Neutrophil (primary cell): Measurements from ENCODE around the gene VWA5B1.

Experiments
- H3K27ac ChIP-seq: fragments of 200-600 bp; sonication (generic); 2 replicates; pipeline ENCODE4 v1.5.1; 2016; ENCODE audit warnings: mild to moderate bottlenecking, moderate library complexity
- H3K27me3 ChIP-seq: fragments of 200-600 bp; sonication (generic); 2 replicates; pipeline ENCODE4 v1.6.0; 2016; ENCODE audit warnings: mild to moderate bottlenecking
- H3K36me3 ChIP-seq: fragments of 200-600 bp; sonication (generic); 2 replicates; pipeline ENCODE4 v1.5.1; 2017
- H3K4me1 ChIP-seq, 2 experiments: fragments of 200-600 bp in 1 of 2; sonication (generic) in 1 of 2; 1 replicate in 1 of 2; 2 replicates in 1 of 2; pipeline versions ENCODE4 v1.5.1 to v1.6.1; 2013 to 2016; ENCODE audit warnings: low read depth in 1 of 2, low read length in 1 of 2, mild to moderate bottlenecking in 1 of 2, moderate library complexity in 1 of 2; ENCODE audit not compliant: control insufficient read depth in 1 of 2, insufficient read depth in 1 of 2
- H3K4me3 ChIP-seq, 2 experiments: fragments of 200-600 bp in 1 of 2; sonication (generic) in 1 of 2; 1 replicate in 1 of 2; 2 replicates in 1 of 2; pipeline ENCODE4 v1.5.1; 2013 to 2016; ENCODE audit warnings: low read depth in 1 of 2, low read length in 1 of 2, mild to moderate bottlenecking in 1 of 2, moderate library complexity in 1 of 2
- H3K9me3 ChIP-seq: fragments of 200-600 bp; sonication (generic); 2 replicates; pipeline ENCODE4 v1.5.1; 2016
- TF ChIP-seq, protein P1 (sequence below): fragments of 200-600 bp; sonication (generic); IDR thresholded peaks from 2 replicates; pipeline ENCODE4 v1.5.1; 2016; ENCODE audit warnings: antibody characterized with exemption

The VWA5B1 gene

DNA sequence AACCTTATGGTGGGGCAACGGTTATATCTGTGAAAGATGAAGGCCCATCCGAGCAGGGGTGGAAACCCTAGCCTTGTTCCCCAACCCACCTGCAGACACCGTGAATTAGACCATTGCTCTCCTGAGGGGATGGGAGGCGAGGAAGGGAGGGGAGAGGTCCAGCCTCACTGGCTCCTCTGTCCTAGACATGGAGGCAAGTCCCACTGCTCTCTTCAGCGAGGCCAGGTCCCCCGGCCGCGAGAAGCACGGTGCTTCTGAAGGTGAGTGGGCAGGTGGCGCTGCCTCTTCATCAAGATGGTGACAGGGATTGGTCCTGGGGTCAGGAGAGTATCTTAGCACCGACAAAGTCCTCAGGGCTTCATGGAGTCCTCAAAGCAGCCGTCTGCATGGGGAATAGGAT is 59.3 kb downstream of the VWA5B1 start:
- TF ChIP-seq, protein P1, sequence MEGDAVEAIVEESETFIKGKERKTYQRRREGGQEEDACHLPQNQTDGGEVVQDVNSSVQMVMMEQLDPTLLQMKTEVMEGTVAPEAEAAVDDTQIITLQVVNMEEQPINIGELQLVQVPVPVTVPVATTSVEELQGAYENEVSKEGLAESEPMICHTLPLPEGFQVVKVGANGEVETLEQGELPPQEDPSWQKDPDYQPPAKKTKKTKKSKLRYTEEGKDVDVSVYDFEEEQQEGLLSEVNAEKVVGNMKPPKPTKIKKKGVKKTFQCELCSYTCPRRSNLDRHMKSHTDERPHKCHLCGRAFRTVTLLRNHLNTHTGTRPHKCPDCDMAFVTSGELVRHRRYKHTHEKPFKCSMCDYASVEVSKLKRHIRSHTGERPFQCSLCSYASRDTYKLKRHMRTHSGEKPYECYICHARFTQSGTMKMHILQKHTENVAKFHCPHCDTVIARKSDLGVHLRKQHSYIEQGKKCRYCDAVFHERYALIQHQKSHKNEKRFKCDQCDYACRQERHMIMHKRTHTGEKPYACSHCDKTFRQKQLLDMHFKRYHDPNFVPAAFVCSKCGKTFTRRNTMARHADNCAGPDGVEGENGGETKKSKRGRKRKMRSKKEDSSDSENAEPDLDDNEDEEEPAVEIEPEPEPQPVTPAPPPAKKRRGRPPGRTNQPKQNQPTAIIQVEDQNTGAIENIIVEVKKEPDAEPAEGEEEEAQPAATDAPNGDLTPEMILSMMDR: no peak
- Histone ChIP-seq H3K4me3 (no peak overlapping the region), H3K27me3 (peaks cover 23% of the 10 kb centered on the region), H3K4me1 (no peaks in the 10 kb centered on the region), H3K27ac (no peak overlapping the region), H3K9me3 (no peaks in the 10 kb centered on the region), H3K36me3 (no peaks in the 10 kb centered on the region)

- Histone ChIP-seq H3K27me3 (peaks cover 18% of the 10 kb centered on the region), H3K4me3 (no peak overlapping the region), H3K27ac (no peak overlapping the region), H3K9me3 (no peaks in the 10 kb centered on the region), H3K36me3 (no peaks in the 10 kb centered on the region), H3K4me1 (no peaks in the 10 kb centered on the region)
- TF ChIP-seq, protein P1: no peak
Measured at GRCh38 chr1:20350421-20350820, 59.7 kb downstream of the VWA5B1 start.

GRCh38 chr1:20351911-20352701 is 61.4 kb downstream of the VWA5B1 start:
- no peaks in the 10 kb centered on the region for H3K9me3 ChIP-seq
- TF ChIP-seq, protein P1: no peak
- no peaks in the 10 kb centered on the region for H3K4me1 ChIP-seq
- peaks cover 4% of the 10 kb centered on the region for H3K27me3 ChIP-seq
- H3K36me3 ChIP-seq: no peaks in the 10 kb centered on the region
- no peak overlapping the region for H3K27ac ChIP-seq
- no peak overlapping the region for H3K4me3 ChIP-seq

- H3K27ac ChIP-seq: no peak overlapping the region
- TF ChIP-seq, protein P1: no peak
- H3K36me3 ChIP-seq: no peaks in the 10 kb centered on the region
- H3K4me1 ChIP-seq: no peaks in the 10 kb centered on the region
- no peaks in the 10 kb centered on the region for H3K9me3 ChIP-seq
- H3K4me3 ChIP-seq: no peak overlapping the region
- peaks cover 18% of the 10 kb centered on the region for H3K27me3 ChIP-seq
Measured at GRCh38 chr1:20353836-20354235, 63.2 kb downstream of the VWA5B1 start.

- Histone ChIP-seq H3K27me3 (peaks cover 26% of the 10 kb centered on the region), H3K4me1 (no peaks in the 10 kb centered on the region), H3K4me3 (no peak overlapping the region), H3K36me3 (no peaks in the 10 kb centered on the region), H3K27ac (no peak overlapping the region), H3K9me3 (no peaks in the 10 kb centered on the region)
- TF ChIP-seq, protein P1: no peak
Measured at GRCh38 chr1:20354610-20355009, 63.9 kb downstream of the VWA5B1 start.
